Hematopoietic multipotent progenitor cell treated with erythropoietin and hydrocortisone succinate and interleukin-3 and kit ligand, for 8 days (in vitro differentiated cells): ENCODE measurements around the gene CARF.

Source experiments
- DNase-seq: peaks from one replicate; pipeline ENCODE4 v3.0.0-alpha.2; 2015

The CARF gene

DNA sequence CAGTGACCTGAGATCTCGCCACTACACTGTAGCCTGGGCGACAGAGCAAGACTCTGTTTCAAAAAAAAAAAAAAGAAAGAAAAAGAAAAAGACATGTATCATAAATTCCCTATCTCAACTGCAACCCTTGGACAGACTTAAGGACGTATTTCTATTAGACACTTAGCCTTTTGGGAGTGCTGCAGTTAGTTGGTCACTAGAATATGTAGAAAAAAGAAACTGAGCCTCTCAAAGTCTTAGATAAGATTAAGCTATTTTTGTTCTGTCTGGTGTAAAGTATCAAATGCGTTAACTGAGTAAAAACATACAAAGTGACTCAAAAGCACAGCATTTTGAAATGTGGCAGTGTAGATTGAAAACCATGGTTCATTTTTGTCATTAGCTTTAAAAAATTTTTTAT, 109.9 kb downstream of the CARF start:
- no peak for DNase-seq

DNA sequence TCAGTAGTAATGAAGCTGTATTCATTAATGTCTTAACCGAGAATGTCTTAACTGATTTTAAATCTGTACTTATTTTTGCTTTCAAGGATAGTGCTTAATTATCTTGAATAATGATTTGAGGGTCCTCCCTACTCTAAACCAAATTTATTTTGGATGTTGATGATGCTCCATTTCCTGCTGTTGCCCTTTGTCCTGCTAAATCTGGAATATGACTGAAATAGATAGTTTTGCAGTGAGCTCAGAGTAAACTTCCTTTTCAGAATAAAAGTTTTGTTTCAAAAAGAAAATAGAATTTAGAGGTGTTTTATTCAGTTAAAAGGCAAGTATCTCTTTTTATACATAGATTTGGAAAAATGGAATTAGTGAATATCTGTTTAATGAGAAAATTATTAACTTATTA, 110.7 kb downstream of the CARF start:
- no peak for DNase-seq

DNA sequence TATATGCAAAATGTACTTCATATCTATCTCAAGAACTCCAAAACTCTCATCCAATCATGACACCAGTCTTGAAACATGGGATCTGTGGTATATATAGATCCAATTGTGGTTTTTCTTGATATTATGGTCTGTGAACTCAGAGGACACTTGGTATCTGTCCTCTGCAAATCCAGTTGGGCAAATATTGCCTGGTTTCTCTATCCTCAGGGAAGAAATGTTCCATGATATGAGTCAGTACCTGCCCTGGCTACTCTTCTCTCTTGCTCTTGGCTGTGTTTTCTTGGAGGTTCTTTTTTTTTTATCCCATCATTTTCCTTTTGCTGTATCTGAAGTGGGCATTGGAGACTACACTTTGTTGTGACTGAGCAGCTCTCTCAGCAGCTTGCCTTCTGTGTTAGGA, 113.5 kb downstream of the CARF start:
- no peak for DNase-seq

DNA sequence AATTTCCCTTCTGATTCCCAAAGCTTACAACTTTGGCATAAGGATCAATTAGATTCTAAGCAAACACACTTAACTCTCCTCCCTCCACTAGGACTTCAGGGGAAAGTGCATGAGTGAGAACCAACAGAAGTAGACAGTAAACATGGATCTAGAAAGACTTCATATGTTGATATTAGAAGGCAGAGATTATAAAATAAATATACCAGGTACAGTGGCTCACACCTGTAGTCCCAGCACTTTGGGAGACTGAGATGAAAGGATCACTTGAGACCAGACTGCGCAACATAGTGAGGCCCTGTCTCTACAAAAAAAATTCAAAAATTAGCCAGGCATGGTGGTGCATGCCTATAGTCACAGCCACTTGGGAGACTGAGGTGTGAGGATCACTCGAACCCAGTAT, 118.5 kb downstream of the CARF start:
- no peak for DNase-seq

DNA sequence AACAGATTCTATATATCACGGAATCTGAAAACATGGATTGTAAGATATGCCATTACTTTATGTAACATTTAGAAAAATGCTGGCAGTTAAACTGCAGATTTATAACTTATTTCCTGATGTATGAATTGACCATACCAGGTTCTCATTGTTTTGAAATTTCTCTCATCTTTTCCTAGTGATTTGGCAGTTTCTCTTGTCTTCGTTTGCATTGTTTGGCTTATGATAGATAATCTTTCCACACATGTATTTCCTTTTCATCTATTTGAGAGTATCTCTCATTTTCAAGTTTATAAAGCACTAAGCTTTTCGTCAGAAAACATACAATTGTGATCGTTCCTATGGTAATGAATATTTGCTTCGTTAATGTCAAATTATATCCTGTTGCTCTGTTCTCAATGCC, 118.9 kb downstream of the CARF start:
- no peak for DNase-seq

DNA sequence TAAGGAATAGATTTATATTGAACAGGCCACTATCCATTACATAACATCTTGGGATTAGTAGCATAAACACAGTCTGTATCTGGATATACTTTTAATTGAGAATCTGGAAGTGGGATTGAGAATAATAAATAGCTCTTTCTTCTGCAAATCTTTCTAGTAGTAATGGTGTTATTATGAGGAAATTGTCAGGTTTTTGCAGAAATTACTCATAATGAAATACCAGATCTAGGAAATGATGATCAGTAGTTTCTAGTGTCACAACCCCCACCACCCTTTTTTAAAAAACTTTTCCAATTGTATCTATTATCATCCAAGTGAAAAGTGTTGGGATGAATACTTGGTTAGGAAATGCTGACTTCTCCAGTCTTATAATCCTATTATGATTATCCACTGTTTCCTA, 121.3 kb downstream of the CARF start:
- DNase-seq = no peak

DNA sequence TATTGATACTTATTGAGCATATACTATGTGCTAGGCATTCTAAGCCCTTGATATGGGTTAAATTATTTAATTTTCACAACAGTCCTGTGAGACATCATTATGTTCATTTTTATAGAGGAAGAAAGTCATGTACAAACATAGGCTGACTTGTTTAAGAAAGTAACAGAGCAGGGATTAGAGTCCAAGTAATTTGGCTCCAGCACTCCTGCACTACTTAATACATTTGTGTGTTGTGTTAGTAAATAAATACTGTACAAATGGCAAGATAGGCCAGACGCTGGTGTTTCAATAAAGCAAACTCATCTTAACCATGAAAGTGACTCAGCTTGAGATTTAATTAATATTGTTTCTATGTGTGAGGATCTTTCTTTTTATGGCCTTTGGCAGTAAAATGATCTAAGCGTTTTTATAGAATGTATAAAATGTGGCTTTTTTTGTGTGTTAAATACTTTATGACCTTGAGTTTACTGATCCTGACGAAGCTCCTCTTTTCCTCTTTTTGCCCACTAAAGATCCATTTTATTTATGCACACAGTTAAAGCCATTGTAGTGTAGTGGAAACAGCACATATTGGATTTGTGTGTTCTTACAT, 123.9 kb downstream of the CARF start:
- DNase-seq = no peak
